ENCODE results near the gene ASIC5.

Gene ASIC5

DNA sequence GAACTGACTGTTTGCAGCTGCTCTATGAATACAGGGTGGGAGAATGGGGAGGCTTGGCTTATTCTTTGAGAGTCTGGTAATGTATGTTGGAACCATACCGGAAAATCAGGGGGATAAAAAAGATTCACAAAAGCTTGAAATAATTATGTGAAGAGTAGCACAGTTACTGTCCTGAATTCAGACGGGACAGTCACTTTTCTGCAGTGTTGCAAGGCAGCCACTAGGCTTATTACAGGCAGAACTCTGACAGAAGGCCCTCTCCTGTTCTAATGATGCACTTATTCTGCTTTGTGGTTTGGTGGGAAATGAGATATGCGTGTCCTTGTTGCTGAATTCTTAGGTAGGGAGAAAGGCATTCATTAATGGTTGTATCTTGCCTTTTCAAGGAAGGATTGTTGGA is 70.1 kb downstream of the ASIC5 start:
- H3K27ac ChIP-seq (ENCODE audit: extremely low read depth, low read depth, low read length), result no peak overlapping the region
- peaks cover 8 to 21% of the 10 kb centered on the region in 2 experiments for H3K36me3 ChIP-seq (ENCODE audit: control insufficient read depth in 2 of 2, insufficient read depth in 1 of 2, low read length in 2 of 2)
- H3K4me1 ChIP-seq (ENCODE audit: control insufficient read depth, insufficient read depth, low read length), result no peaks in the 10 kb centered on the region
- POLR2A ChIA-PET, result no interaction called here
- no peaks in the 10 kb centered on the region for H3K9me3 ChIP-seq (ENCODE audit: control insufficient read depth, insufficient read depth, low read depth, low read length)
- CTCF ChIA-PET, result interaction anchor here (0.7 kb wide), 1 partner anchor 349 kb away, joined by 4 read pairs; no protein-coding TSS in a partner anchor
- no peak overlapping the region for H3K4me3 ChIP-seq (ENCODE audit: low read depth, low read length)
- no peak for TF ChIP-seq ZNF10 (tag by site-specific recombination; IDR thresholded peaks at IDR 0.05)
- TF ChIP-seq ZNF660 (tag by site-specific recombination; IDR thresholded peaks at IDR 0.05), result no peak
- TF ChIP-seq ZNF561 (tag by site-specific recombination; IDR thresholded peaks at IDR 0.05; ENCODE audit: borderline replicate concordance), result no peak
- TF ChIP-seq ZNF777 (tag by site-specific recombination; IDR thresholded peaks at IDR 0.05; ENCODE audit: borderline replicate concordance), result no peak
- no peak for TF ChIP-seq ZNF510 (tag by site-specific recombination; IDR thresholded peaks at IDR 0.05; ENCODE audit: insufficient replicate concordance)
- TF ChIP-seq ZNF433 (tag by site-specific recombination; IDR thresholded peaks at IDR 0.05; ENCODE audit: low read depth), result no peak
- TF ChIP-seq, protein P1, sequence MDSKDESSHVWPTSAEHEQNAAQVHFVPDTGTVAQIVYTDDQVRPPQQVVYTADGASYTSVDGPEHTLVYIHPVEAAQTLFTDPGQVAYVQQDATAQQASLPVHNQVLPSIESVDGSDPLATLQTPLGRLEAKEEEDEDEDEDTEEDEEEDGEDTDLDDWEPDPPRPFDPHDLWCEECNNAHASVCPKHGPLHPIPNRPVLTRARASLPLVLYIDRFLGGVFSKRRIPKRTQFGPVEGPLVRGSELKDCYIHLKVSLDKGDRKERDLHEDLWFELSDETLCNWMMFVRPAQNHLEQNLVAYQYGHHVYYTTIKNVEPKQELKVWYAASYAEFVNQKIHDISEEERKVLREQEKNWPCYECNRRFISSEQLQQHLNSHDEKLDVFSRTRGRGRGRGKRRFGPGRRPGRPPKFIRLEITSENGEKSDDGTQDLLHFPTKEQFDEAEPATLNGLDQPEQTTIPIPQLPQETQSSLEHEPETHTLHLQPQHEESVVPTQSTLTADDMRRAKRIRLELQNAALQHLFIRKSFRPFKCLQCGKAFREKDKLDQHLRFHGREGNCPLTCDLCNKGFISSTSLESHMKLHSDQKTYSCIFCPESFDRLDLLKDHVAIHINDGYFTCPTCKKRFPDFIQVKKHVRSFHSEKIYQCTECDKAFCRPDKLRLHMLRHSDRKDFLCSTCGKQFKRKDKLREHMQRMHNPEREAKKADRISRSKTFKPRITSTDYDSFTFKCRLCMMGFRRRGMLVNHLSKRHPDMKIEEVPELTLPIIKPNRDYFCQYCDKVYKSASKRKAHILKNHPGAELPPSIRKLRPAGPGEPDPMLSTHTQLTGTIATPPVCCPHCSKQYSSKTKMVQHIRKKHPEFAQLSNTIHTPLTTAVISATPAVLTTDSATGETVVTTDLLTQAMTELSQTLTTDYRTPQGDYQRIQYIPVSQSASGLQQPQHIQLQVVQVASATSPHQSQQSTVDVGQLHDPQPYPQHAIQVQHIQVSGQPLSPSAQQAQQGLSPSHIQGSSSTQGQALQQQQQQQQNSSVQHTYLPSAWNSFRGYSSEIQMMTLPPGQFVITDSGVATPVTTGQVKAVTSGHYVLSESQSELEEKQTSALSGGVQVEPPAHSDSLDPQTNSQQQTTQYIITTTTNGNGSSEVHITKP (tag by site-specific recombination; IDR thresholded peaks at IDR 0.05), result no peak
- no peak for TF ChIP-seq YY1 (tag by site-specific recombination; IDR thresholded peaks at IDR 0.05)
- TF ChIP-seq ZNF514 (tag by site-specific recombination; IDR thresholded peaks at IDR 0.05), result no peak
- no peak for TF ChIP-seq ZNF138 (tag by site-specific recombination; IDR thresholded peaks at IDR 0.05; ENCODE audit: borderline replicate concordance)
- TF ChIP-seq ZNF140 (tag by site-specific recombination; IDR thresholded peaks at IDR 0.05), result no peak
- TF ChIP-seq, protein P2, sequence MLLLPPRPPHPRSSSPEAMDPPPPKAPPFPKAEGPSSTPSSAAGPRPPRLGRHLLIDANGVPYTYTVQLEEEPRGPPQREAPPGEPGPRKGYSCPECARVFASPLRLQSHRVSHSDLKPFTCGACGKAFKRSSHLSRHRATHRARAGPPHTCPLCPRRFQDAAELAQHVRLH (tag by site-specific recombination; IDR thresholded peaks at IDR 0.05), result no peak
- no peak for TF ChIP-seq ZNF416 (tag by site-specific recombination; IDR thresholded peaks at IDR 0.05)
- TF ChIP-seq ZNF544 (tag by site-specific recombination; IDR thresholded peaks at IDR 0.05), result no peak
- no peak for TF ChIP-seq GLIS2 (tag by site-specific recombination; IDR thresholded peaks at IDR 0.05)
- TF ChIP-seq ZNF596 (tag by site-specific recombination; IDR thresholded peaks at IDR 0.05), result no peak

DNA sequence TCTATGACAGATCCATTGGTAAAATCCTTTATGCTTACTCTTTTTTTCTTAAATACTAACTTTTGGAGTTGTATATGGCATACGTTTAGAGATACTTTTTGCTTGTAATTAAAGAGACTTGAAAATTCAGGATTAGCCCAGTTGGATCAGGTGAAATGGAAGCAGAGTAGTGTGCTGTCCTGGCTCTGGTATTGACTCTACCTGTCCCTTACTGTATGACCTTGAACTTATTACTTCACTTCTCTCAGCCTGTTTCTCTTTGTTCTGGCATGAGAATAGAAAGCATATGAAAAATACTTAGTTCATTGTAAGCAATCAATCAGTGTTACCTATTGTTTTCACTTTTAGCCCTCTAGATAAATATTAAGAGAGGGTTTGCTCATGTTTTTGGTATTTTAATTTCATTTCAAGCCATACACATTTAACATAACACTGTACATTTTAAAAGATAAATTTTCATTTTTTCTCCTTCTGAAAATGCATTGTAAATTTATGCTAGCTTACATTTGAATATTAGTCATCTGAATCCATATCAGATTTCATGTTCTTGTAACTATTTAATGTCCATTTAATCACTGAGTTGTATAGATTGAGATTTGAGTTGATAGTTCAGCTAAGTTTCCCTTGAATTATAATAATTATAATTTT is 71.4 kb downstream of the ASIC5 start:
- Histone ChIP-seq H3K36me3 (ENCODE audit: control insufficient read depth in 2 of 2, insufficient read depth in 1 of 2, low read length in 2 of 2) (peaks cover 8 to 21% of the 10 kb centered on the region in 2 experiments), H3K27ac (ENCODE audit: extremely low read depth, low read depth, low read length) (no peak overlapping the region), H3K4me3 (ENCODE audit: low read depth, low read length) (no peak overlapping the region), H3K9me3 (ENCODE audit: control insufficient read depth, insufficient read depth, low read depth, low read length) (no peaks in the 10 kb centered on the region), H3K4me1 (ENCODE audit: control insufficient read depth, insufficient read depth, low read length) (no peaks in the 10 kb centered on the region)
- POLR2A ChIA-PET, result no interaction called here
- TF ChIP-seq TCF7L2 (IDR thresholded peaks at IDR 0.05; ENCODE audit: borderline replicate concordance, low read depth, low read length), result no peak
- TF ChIP-seq, protein P3, sequence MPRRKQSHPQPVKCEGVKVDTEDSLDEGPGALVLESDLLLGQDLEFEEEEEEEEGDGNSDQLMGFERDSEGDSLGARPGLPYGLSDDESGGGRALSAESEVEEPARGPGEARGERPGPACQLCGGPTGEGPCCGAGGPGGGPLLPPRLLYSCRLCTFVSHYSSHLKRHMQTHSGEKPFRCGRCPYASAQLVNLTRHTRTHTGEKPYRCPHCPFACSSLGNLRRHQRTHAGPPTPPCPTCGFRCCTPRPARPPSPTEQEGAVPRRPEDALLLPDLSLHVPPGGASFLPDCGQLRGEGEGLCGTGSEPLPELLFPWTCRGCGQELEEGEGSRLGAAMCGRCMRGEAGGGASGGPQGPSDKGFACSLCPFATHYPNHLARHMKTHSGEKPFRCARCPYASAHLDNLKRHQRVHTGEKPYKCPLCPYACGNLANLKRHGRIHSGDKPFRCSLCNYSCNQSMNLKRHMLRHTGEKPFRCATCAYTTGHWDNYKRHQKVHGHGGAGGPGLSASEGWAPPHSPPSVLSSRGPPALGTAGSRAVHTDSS (tag by site-specific recombination; IDR thresholded peaks at IDR 0.05), result no peak
- TF ChIP-seq, protein P4, sequence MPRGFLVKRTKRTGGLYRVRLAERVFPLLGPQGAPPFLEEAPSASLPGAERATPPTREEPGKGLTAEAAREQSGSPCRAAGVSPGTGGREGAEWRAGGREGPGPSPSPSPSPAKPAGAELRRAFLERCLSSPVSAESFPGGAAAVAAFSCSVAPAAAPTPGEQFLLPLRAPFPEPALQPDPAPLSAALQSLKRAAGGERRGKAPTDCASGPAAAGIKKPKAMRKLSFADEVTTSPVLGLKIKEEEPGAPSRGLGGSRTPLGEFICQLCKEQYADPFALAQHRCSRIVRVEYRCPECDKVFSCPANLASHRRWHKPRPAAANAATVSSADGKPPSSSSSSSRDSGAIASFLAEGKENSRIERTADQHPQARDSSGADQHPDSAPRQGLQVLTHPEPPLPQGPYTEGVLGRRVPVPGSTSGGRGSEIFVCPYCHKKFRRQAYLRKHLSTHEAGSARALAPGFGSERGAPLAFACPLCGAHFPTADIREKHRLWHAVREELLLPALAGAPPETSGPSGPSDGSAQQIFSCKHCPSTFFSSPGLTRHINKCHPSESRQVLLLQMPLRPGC (tag by site-specific recombination; IDR thresholded peaks at IDR 0.05), result no peak
- TF ChIP-seq, protein P5, sequence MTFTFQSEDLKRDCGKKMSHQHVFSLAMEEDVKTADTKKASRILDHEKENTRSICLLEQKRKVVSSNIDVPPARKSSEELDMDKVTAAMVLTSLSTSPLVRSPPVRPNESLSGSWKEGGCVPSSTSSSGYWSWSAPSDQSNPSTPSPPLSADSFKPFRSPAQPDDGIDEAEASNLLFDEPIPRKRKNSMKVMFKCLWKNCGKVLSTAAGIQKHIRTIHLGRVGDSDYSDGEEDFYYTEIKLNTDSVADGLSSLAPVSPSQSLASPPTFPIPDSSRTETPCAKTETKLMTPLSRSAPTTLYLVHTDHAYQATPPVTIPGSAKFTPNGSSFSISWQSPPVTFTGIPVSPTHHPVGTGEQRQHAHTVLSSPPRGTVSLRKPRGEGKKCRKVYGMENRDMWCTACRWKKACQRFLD (tag by site-specific recombination; IDR thresholded peaks at IDR 0.05), result no peak
- no peak for TF ChIP-seq ZNF155 (tag by site-specific recombination; IDR thresholded peaks at IDR 0.05)
- no peak for TF ChIP-seq ZNF133 (tag by site-specific recombination; IDR thresholded peaks at IDR 0.05)
- CTCF ChIA-PET, result interaction anchor here (0.7 kb wide), 2 partner anchors 17 to 359 kb away, joined by 3 read pairs; no protein-coding TSS in a partner anchor

All from HEK293 (cell line).